ENCODE data around the gene RNF26. TPM values are rescaled to one million over a fixed set of nuclear protein-coding genes. Genes with fewer than 3 reads are reported as not detected.

The RNF26 gene
- total and polyA plus RNA-seq, 12 donors, result 5.2 to 28.0 (median 12.7) TPM

- Histone ChIP-seq H3K9me3 (replicated peaks in 1 of 3) (no peaks in the 10 kb centered on the region), H3K36me3 (replicated peaks in 1 of 2) (no peaks in the 10 kb centered on the region), H3K4me1 (replicated peaks in 1 of 2) (peaks cover 37 to 53% of the 10 kb centered on the region in 2 donors), H3K27ac (peak overlapping the region; percentile 66 to 92 (median 88)), H3K27me3 (no peaks in the 10 kb centered on the region), H3K4me3 (no peak overlapping the region)
- intact Hi-C loops (cut with DNase I), result loop anchor here (5.0 kb wide), 2 partner anchors 32 to 98 kb away; partner anchors contain the start of gene C1QTNF5 (in 1 of the 2)
- WGBS, 4 donors, result 34 to 49% (median 36%) methylated on average over 8 to 11 of the region's 11 CpGs
- DNase-seq, result peak; percentile 53 to 88 (median 75)
- TF ChIP-seq POLR2A (IDR thresholded peaks at IDR 0.05) (peak in 1 of 2 donors; percentile 44), CTCF (IDR thresholded peaks at IDR 0.05) (no peak)
Measured at GRCh38 chr11:119374632-119375336, 40.5 kb downstream of the RNF26 start.

- no peaks in the 10 kb centered on the region for H3K9me3 ChIP-seq (replicated peaks in 1 of 3)
- no peaks in the 10 kb centered on the region for H3K36me3 ChIP-seq (replicated peaks in 1 of 2)
- peaks cover 31 to 47% of the 10 kb centered on the region in 2 donors for H3K4me1 ChIP-seq (replicated peaks in 1 of 2)
- peak; percentile 86 to 96 (median 92) for DNase-seq
- TF ChIP-seq POLR2A (IDR thresholded peaks at IDR 0.05), result peak in 1 of 2 donors; percentile 69
- no peak for TF ChIP-seq CTCF (IDR thresholded peaks at IDR 0.05)
- H3K27ac ChIP-seq, result peak overlapping the region; percentile 66 to 92 (median 88)
- no peak overlapping the region for H3K4me3 ChIP-seq
- intact Hi-C loops (cut with DNase I), result loop anchor here in 1 of 2 donors (5.0 kb wide), 1 partner anchor 33 kb away; the partner anchor contains the start of gene C1QTNF5
- WGBS, 4 donors, result 45 to 50% (median 47%) methylated on average over 8 to 14 of the region's 14 CpGs
- no peaks in the 10 kb centered on the region for H3K27me3 ChIP-seq
Measured at GRCh38 chr11:119375337-119376196, 41.2 kb downstream of the RNF26 start.

GRCh38 chr11:119376197-119376847, 42.0 kb downstream of the RNF26 start:
- H3K4me3 ChIP-seq, result no peak overlapping the region
- peak overlapping the region; percentile 66 to 92 (median 88) for H3K27ac ChIP-seq
- peak in 5 of 7 donors; percentile 34 to 79 (median 64) for DNase-seq
- no peaks in the 10 kb centered on the region for H3K27me3 ChIP-seq
- TF ChIP-seq CTCF (IDR thresholded peaks at IDR 0.05) (no peak), POLR2A (IDR thresholded peaks at IDR 0.05) (no peak)
- intact Hi-C loops (cut with DNase I), result loop anchor here in 1 of 2 donors (5.0 kb wide), 1 partner anchor 34 kb away; the partner anchor contains the start of gene C1QTNF5
- 66 to 72% (median 69%) methylated on average over 7 to 11 of the region's 11 CpGs for WGBS, 4 donors
- H3K36me3 ChIP-seq (replicated peaks in 1 of 2), result no peaks in the 10 kb centered on the region
- peaks cover 24 to 46% of the 10 kb centered on the region in 2 donors for H3K4me1 ChIP-seq (replicated peaks in 1 of 2)
- no peaks in the 10 kb centered on the region for H3K9me3 ChIP-seq (replicated peaks in 1 of 3)
